Neural progenitor cell (in vitro differentiated cells): ENCODE results near the gene KMT2C.

Experiments used
- CTCF ChIP-seq: fragments of 200-600 bp; sonication (generic); IDR thresholded peaks from 2 replicates; pipeline ENCODE4 v1.5.1; 2017; ENCODE audit warnings: antibody characterized with exemption, mild to moderate bottlenecking
- EZH2 ChIP-seq: fragments of 200-600 bp; sonication (generic); IDR thresholded peaks from 2 replicates; pipeline ENCODE4 v1.6.1; 2017; ENCODE audit warnings: antibody characterized with exemption, mild to moderate bottlenecking, moderate library complexity
- EZH2phosphoT487 ChIP-seq: fragments of 200-600 bp; sonication (generic); IDR thresholded peaks from 2 replicates; pipeline ENCODE4 v1.6.1; 2017; ENCODE audit warnings: antibody characterized with exemption

- TF ChIP-seq CTCF (no peak), EZH2 (no peak), EZH2phosphoT487 (no peak)
Measured at GRCh38 chr7:152090747-152091146, 345.1 kb downstream of the KMT2C start.
